Thoracic aorta (tissue), 2 donors: ENCODE data around the gene PPP2R1B. TPM values are rescaled to one million over a fixed set of nuclear protein-coding genes. Genes with fewer than 3 reads are reported as not detected.
"Not testable (repeated sequence)": the region's sequence is repeated elsewhere in the genome, so short reads cannot be mapped to it uniquely, and the experiment has no call there.

Source experiments
- ATAC-seq: fragments of 150-250 bp; one replicate; pipeline ENCODE4 v1.8.0; 2017; ENCODE audit warnings: low read depth; ENCODE audit not compliant: insufficient number of reproducible peaks, low FRiP score
- DNase-seq: peaks from one replicate; pipeline ENCODE4 v3.0.0-alpha.2; 2020; ENCODE audit warnings: low spot score
- H3K27ac ChIP-seq, 2 donors: fragments of 200-600 bp; sonication (generic); 1 replicate in 1 of 2; 2 replicates in 1 of 2; pipeline ENCODE4 v1.5.1; 2016; ENCODE audit warnings: mild to moderate bottlenecking in 2 of 2, moderate library complexity in 2 of 2
- H3K27me3 ChIP-seq: fragments of 200-600 bp; sonication (generic); replicated peaks from 2 replicates; pipeline ENCODE4 v1.6.0; 2016; ENCODE audit warnings: mild to moderate bottlenecking; ENCODE audit not compliant: insufficient read depth
- H3K36me3 ChIP-seq: fragments of 200-600 bp; sonication (generic); one replicate; pipeline ENCODE4 v1.5.1; 2016
- H3K4me1 ChIP-seq, 2 donors: fragments of 200-600 bp; sonication (generic); 1 replicate in 1 of 2; 2 replicates in 1 of 2; pipeline versions ENCODE4 v1.5.1 to v1.6.0; 2016; ENCODE audit warnings: low read depth in 2 of 2, mild to moderate bottlenecking in 1 of 2; ENCODE audit not compliant: control insufficient read depth in 1 of 2
- H3K4me3 ChIP-seq: fragments of 200-600 bp; sonication (generic); 2 replicates; pipeline ENCODE4 v1.5.1; 2016; ENCODE audit warnings: mild to moderate bottlenecking
- H3K9me3 ChIP-seq: fragments of 200-600 bp; sonication (generic); 2 replicates; pipeline ENCODE4 v1.5.1; 2016
- total RNA-seq, 2 donors: library from RNA; depleted of rRNA; stranded (reverse); fragments of >200 nt; gene quantifications; one replicate each; pipeline versions ENCODE4 v1.1.0 to v1.2.3, GENCODE V29; 2016
- TF ChIP-seq, protein P1 (sequence below): fragments of 200-600 bp; sonication (generic); IDR thresholded peaks from one replicate; pipeline ENCODE4 v1.5.1; 2019; ENCODE audit warnings: antibody characterized with exemption

Gene PPP2R1B
- total RNA-seq, 2 donors from 2014 or later, result 22.5 to 34.5 TPM

DNA sequence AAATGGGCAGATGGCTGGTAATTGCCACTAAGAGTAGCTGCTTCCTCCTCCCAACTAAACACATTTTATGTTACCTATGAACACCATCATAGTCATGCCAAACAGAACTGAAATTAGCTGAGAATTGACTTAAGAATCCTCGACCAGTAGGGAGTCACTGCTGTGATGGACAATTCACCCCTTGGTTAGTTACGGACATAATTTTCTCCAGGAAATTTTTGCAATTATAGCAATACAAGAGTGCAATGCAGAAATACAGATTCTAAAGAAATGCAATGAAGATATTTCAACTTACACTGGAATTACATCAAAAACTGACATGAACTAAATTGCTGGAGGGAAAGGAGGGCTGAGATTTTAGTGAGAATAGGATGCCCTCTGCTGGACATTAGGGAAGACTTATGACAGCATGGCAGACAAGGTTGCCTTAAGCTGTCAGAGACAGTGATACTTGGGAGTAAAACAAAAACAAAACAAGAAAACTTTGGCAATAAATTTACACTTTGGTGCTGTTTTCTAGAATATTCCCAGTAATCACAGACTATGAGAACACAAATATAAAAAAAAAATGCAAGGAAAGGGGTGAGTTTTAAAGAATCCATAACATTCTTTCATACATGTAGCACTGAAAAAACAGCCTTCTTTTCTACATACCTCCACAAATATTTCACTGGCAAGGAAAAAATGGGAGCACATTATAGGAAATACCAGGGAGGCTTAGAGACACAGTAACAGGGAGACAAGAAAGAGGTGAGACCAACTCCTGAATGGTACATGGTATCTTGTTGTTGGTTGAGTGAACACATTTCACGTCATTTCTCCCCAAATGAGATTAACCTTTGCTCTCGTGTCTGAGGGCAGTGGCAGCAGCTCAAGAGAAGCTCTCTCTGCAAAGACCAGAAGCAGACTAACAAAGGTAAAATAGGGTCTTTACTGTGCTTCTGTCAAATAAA, 11.2 kb upstream of the PPP2R1B start:
- TF ChIP-seq, protein P1, sequence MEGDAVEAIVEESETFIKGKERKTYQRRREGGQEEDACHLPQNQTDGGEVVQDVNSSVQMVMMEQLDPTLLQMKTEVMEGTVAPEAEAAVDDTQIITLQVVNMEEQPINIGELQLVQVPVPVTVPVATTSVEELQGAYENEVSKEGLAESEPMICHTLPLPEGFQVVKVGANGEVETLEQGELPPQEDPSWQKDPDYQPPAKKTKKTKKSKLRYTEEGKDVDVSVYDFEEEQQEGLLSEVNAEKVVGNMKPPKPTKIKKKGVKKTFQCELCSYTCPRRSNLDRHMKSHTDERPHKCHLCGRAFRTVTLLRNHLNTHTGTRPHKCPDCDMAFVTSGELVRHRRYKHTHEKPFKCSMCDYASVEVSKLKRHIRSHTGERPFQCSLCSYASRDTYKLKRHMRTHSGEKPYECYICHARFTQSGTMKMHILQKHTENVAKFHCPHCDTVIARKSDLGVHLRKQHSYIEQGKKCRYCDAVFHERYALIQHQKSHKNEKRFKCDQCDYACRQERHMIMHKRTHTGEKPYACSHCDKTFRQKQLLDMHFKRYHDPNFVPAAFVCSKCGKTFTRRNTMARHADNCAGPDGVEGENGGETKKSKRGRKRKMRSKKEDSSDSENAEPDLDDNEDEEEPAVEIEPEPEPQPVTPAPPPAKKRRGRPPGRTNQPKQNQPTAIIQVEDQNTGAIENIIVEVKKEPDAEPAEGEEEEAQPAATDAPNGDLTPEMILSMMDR, result peak; percentile 74
- H3K27ac ChIP-seq, result no peak overlapping the region
- ATAC-seq (peak; percentile 31), DNase-seq (no peak)
- no peaks in the 10 kb centered on the region for H3K9me3 ChIP-seq
- H3K36me3 ChIP-seq, result no peaks in the 10 kb centered on the region
- H3K4me1 ChIP-seq, result peaks cover 3 to 8% of the 10 kb centered on the region in 2 donors
- no peak overlapping the region for H3K4me3 ChIP-seq
- H3K27me3 ChIP-seq, result no peaks in the 10 kb centered on the region

DNA sequence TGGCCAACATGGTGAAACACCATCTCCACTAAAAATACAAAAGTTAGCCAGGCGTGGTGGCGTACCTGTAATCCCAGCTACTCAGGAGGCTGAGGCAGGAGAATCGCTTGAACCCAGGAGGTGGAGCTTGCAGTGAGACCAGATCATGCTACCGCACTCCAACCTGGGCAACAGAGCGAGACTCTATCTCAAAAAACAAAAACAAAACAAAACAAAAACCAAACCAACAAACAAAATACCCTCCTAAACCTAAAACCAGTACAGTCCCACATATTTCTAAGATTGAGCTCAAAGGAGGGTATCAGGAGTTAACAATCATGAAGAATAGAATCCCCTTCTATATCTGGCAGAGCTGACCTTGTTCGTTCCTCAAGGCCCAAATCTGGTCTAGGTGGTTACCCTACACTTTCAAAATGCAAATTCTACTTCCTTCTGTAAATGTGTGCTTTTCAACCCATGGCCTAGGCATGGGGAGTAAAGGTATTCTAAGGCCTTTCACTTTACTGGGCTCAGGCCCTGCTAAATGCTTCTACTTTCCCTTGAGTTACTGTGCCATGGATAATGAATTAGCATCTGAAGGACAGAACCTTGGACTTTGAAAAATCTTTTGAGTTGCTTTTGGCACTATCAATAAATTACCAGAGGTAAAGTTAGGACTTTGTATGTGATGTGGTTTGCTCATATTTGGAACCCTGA, 10.4 kb upstream of the PPP2R1B start:
- Histone ChIP-seq H3K27ac (no peak overlapping the region), H3K4me3 (no peak overlapping the region), H3K4me1 (peaks cover 3 to 8% of the 10 kb centered on the region in 2 donors), H3K36me3 (no peaks in the 10 kb centered on the region), H3K9me3 (no peaks in the 10 kb centered on the region), H3K27me3 (no peaks in the 10 kb centered on the region)
- no peak for ATAC-seq
- DNase-seq, result no peak
- TF ChIP-seq, protein P1, result no peak

DNA sequence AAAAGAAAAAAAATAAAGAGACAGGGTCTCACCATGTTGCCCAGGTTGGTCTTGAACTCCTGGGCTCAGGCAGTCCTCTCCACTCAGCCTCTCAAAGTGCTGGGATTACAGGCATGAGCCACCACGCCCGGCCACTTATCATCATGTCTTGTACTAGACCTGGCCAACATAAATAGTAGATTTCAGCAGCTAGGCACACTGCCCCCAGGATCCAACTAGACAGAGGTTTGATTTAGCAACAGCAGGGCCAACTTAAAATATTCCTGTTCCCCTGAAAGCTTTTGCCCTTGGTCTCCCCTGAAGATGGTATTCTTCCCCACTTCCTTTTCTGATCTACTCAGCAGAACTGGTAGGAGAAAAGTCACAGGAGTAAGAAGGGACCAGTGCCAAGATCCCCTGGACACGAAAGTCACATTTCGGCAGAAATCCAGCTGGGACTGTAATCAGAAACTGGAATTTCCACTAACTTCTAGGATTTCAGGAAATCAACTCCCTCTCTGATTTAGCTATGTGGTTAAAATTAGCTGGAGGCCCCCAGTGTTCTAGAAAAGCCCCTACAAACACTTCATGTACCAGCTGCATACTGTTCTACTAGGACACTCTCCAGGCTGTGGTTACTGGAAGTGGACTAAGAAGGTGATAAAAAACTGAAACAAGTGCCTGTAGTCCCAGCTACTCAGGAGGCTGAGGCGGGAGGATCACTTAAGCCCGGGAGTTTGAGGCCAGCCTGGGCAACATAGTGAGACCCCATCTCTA, 8.9 kb upstream of the PPP2R1B start:
- no peaks in the 10 kb centered on the region for H3K27me3 ChIP-seq
- DNase-seq, result no peak

DNA sequence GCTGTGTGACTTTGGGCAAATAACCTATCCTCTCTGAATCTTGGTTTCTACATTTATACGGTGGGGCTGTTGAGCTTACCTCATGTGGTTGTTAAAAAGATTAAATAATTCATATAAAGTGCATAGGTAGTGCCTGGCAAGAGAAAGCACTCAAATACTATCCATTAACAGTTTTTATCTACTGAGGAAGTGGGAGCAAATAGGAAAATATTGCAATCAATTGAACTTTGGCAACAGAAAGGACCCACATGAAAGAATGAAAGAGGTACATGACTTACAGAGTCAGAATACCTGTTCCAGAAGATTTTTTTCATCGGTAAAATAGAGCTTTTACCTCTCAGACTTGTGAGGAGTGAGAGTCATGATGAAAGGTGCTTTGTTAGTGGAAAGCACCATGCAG, 6.3 kb upstream of the PPP2R1B start:
- peaks cover 3 to 8% of the 10 kb centered on the region in 2 donors for H3K4me1 ChIP-seq
- no peaks in the 10 kb centered on the region for H3K9me3 ChIP-seq
- no peak overlapping the region for H3K4me3 ChIP-seq
- no peak for DNase-seq
- ATAC-seq, result no peak
- H3K36me3 ChIP-seq, result no peaks in the 10 kb centered on the region
- H3K27me3 ChIP-seq, result no peaks in the 10 kb centered on the region
- H3K27ac ChIP-seq, result no peak overlapping the region
- TF ChIP-seq, protein P1, result no peak

More for the DNA sequence above, 8.9 kb upstream of the PPP2R1B start:
- peak overlapping the region; percentile 36 to 51 for H3K27ac ChIP-seq
- TF ChIP-seq, protein P1, result no peak
- H3K4me3 ChIP-seq, result no peak overlapping the region
- peaks cover 3 to 8% of the 10 kb centered on the region in 2 donors for H3K4me1 ChIP-seq
- no peaks in the 10 kb centered on the region for H3K36me3 ChIP-seq
- ATAC-seq, result no peak
- no peaks in the 10 kb centered on the region for H3K9me3 ChIP-seq

DNA sequence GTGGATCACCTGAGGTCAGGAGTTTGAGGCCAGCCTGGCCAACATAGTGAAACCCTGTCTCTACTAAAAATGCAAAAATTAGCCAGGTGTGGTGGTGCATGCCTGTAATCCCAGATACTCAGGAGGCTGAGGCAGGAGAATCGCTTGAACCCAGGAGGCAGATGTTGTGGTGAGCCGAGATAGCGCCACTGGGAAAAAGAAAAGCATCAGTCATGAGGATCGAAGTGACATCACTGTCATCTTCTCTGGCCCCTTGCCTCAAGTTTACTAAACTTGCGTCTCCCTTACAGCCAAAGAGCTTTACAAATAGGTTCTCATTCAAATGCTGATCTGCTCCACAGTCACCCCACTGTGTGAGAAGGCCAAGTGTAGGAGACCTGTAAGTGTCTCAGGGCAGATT, 5.0 kb upstream of the PPP2R1B start:
- H3K36me3 ChIP-seq, DNase-seq, ATAC-seq, H3K4me3 ChIP-seq, H3K9me3 ChIP-seq, H3K27ac ChIP-seq, H3K27me3 ChIP-seq: not testable (repeated sequence)
- H3K4me1 ChIP-seq, result peaks cover 3 to 14% of the 10 kb centered on the region in 2 donors
